SK-N-SH treated with all-trans-retinoic acid at 6 μM for 48 hours (cell line): ENCODE data around the gene TOMM20.

ENCODE experiments used
- ATAC-seq: fragments of 200-7000 bp; cut with Tn5 transposase; 3 replicates; pipeline ENCODE4 v1.9.1; 2020; ENCODE audit warnings: mild to moderate bottlenecking, moderate library complexity
- BACH2 ChIP-seq: fragments of 250-450 bp; sonication (Bioruptor Pico); IDR thresholded peaks from 2 replicates; pipeline ENCODE4 v1.9.0; 2021; ENCODE audit warnings: mild to moderate bottlenecking, borderline replicate concordance
- CREB5 ChIP-seq: fragments of 250-450 bp; sonication (Bioruptor Pico); IDR thresholded peaks from 2 replicates; pipeline ENCODE4 v1.5.1; 2020; ENCODE audit warnings: low read depth, mild to moderate bottlenecking, moderate library complexity
- CSDC2 ChIP-seq: fragments of 250-450 bp; sonication (Bioruptor Pico); IDR thresholded peaks from 2 replicates; pipeline ENCODE4 v1.5.0; 2020; ENCODE audit warnings: mild to moderate bottlenecking, moderate library complexity
- ESRRG ChIP-seq: fragments of 250-450 bp; sonication (Bioruptor Pico); IDR thresholded peaks from 2 replicates; pipeline ENCODE4 v1.6.1; 2021; ENCODE audit warnings: mild to moderate bottlenecking
- GLIS3 ChIP-seq: fragments of 250-450 bp; sonication (Bioruptor Pico); IDR thresholded peaks from 2 replicates; pipeline ENCODE4 v1.5.0; 2020; ENCODE audit warnings: mild to moderate bottlenecking, moderate library complexity
- ISL1 ChIP-seq: fragments of 250-450 bp; sonication (Bioruptor Pico); IDR thresholded peaks from 2 replicates; pipeline ENCODE4 v2.1.2; 2022; ENCODE audit warnings: mild to moderate bottlenecking, moderate library complexity
- OSR1 ChIP-seq: fragments of 250-450 bp; sonication (Bioruptor Pico); IDR thresholded peaks from 2 replicates; pipeline ENCODE4 v1.8.0; 2022; ENCODE audit warnings: moderate library complexity, mild to moderate bottlenecking, inconsistent platforms
- PPARA ChIP-seq: fragments of 250-450 bp; sonication (Bioruptor Pico); IDR thresholded peaks from 2 replicates; pipeline ENCODE4 v1.5.0; 2020; ENCODE audit warnings: mild to moderate bottlenecking, borderline replicate concordance
- RARB ChIP-seq: fragments of 250-450 bp; sonication (Bioruptor Pico); IDR thresholded peaks from 2 replicates; pipeline ENCODE4 v1.8.0; 2021; ENCODE audit warnings: mild to moderate bottlenecking, moderate library complexity
- TCF4 ChIP-seq: fragments of 250-450 bp; sonication (Bioruptor Pico); IDR thresholded peaks from 2 replicates; pipeline ENCODE4 v1.8.0; 2021; ENCODE audit warnings: mild to moderate bottlenecking, moderate library complexity, borderline replicate concordance
- TOX ChIP-seq: fragments of 250-450 bp; sonication (Bioruptor Pico); IDR thresholded peaks from 2 replicates; pipeline ENCODE4 v1.8.0; 2021; ENCODE audit warnings: mild to moderate bottlenecking, moderate library complexity, borderline replicate concordance
- ZC3H10 ChIP-seq: fragments of 250-450 bp; sonication (Bioruptor Pico); IDR thresholded peaks from 2 replicates; pipeline ENCODE4 v1.5.1; 2021; ENCODE audit warnings: mild to moderate bottlenecking, moderate library complexity
- ZFP3 ChIP-seq: fragments of 250-450 bp; sonication (Bioruptor Pico); IDR thresholded peaks from 2 replicates; pipeline ENCODE4 v1.5.0; 2020; ENCODE audit warnings: mild to moderate bottlenecking, moderate library complexity
- ZNF565 ChIP-seq: fragments of 450-650 bp; formaldehyde crosslinking; conservative IDR thresholded peaks from 2 replicates; pipeline ENCODE4 v1.5.0; 2020; ENCODE audit warnings: low read depth, mild to moderate bottlenecking, moderate library complexity
- ZNF70 ChIP-seq: fragments of 450-650 bp; formaldehyde crosslinking; IDR thresholded peaks from 2 replicates; pipeline ENCODE4 v1.5.0; 2020; ENCODE audit warnings: mild to moderate bottlenecking, moderate library complexity
- ZNF8 ChIP-seq: fragments of 450-650 bp; formaldehyde crosslinking; IDR thresholded peaks from 2 replicates; pipeline ENCODE4 v1.5.0; 2020; ENCODE audit warnings: mild to moderate bottlenecking, moderate library complexity
- TF ChIP-seq, protein P1 (sequence below): fragments of 250-450 bp; sonication (Bioruptor Pico); IDR thresholded peaks from 2 replicates; pipeline ENCODE4 v1.8.0; 2020; ENCODE audit warnings: mild to moderate bottlenecking, moderate library complexity, borderline replicate concordance
- TF ChIP-seq, protein P2 (sequence below): fragments of 250-450 bp; sonication (Bioruptor Pico); IDR thresholded peaks from 2 replicates; pipeline ENCODE4 v1.8.0; 2021; ENCODE audit warnings: low read depth, mild to moderate bottlenecking, moderate library complexity, borderline replicate concordance
- TF ChIP-seq, protein P3 (sequence below): fragments of 250-450 bp; sonication (Bioruptor Pico); IDR thresholded peaks from 2 replicates; pipeline ENCODE4 v1.5.1; 2021; ENCODE audit warnings: mild to moderate bottlenecking, moderate library complexity
- TF ChIP-seq, protein P4 (sequence below): fragments of 250-450 bp; sonication (Bioruptor Pico); IDR thresholded peaks from 2 replicates; pipeline ENCODE4 v1.5.0; 2020; ENCODE audit warnings: mild to moderate bottlenecking, moderate library complexity

TOMM20 gene

GRCh38 chr1:235131961-235132360, 3.3 kb upstream of the TOMM20 start:
- ATAC-seq = no peak
- TF ChIP-seq, protein P1, sequence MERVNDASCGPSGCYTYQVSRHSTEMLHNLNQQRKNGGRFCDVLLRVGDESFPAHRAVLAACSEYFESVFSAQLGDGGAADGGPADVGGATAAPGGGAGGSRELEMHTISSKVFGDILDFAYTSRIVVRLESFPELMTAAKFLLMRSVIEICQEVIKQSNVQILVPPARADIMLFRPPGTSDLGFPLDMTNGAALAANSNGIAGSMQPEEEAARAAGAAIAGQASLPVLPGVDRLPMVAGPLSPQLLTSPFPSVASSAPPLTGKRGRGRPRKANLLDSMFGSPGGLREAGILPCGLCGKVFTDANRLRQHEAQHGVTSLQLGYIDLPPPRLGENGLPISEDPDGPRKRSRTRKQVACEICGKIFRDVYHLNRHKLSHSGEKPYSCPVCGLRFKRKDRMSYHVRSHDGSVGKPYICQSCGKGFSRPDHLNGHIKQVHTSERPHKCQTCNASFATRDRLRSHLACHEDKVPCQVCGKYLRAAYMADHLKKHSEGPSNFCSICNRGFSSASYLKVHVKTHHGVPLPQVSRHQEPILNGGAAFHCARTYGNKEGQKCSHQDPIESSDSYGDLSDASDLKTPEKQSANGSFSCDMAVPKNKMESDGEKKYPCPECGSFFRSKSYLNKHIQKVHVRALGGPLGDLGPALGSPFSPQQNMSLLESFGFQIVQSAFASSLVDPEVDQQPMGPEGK (CRISPR knock-in tag) = no peak
- TF ChIP-seq ZNF565 (CRISPR knock-in tag) = no peak
- TF ChIP-seq, protein P2, sequence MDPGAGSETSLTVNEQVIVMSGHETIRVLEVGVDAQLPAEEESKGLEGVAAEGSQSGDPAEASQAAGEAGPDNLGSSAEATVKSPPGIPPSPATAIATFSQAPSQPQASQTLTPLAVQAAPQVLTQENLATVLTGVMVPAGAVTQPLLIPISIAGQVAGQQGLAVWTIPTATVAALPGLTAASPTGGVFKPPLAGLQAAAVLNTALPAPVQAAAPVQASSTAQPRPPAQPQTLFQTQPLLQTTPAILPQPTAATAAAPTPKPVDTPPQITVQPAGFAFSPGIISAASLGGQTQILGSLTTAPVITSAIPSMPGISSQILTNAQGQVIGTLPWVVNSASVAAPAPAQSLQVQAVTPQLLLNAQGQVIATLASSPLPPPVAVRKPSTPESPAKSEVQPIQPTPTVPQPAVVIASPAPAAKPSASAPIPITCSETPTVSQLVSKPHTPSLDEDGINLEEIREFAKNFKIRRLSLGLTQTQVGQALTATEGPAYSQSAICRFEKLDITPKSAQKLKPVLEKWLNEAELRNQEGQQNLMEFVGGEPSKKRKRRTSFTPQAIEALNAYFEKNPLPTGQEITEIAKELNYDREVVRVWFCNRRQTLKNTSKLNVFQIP (CRISPR knock-in tag) = no peak
- no peak for TF ChIP-seq ESRRG (CRISPR knock-in tag)
- TF ChIP-seq PPARA (CRISPR knock-in tag) = no peak
- TF ChIP-seq ISL1 = no peak
- TF ChIP-seq GLIS3 (CRISPR knock-in tag) = no peak
- TF ChIP-seq TOX (CRISPR knock-in tag) = no peak
- TF ChIP-seq, all 23 proteins: peak for 0

GRCh38 chr1:235130766-235131270, 2.2 kb upstream of the TOMM20 start:
- TF ChIP-seq ZC3H10 (CRISPR knock-in tag) (no peak), OSR1 (CRISPR knock-in tag) (no peak), GLIS3 (CRISPR knock-in tag) (no peak), BACH2 (CRISPR knock-in tag) (no peak), ISL1 (no peak), ZNF70 (no peak), RARB (CRISPR knock-in tag) (no peak), ZFP3 (no peak), CREB5 (no peak)
- TF ChIP-seq, protein P3, sequence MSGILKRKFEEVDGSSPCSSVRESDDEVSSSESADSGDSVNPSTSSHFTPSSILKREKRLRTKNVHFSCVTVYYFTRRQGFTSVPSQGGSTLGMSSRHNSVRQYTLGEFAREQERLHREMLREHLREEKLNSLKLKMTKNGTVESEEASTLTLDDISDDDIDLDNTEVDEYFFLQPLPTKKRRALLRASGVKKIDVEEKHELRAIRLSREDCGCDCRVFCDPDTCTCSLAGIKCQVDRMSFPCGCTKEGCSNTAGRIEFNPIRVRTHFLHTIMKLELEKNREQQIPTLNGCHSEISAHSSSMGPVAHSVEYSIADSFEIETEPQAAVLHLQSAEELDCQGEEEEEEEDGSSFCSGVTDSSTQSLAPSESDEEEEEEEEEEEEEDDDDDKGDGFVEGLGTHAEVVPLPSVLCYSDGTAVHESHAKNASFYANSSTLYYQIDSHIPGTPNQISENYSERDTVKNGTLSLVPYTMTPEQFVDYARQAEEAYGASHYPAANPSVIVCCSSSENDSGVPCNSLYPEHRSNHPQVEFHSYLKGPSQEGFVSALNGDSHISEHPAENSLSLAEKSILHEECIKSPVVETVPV (CRISPR knock-in tag) = no peak
- TF ChIP-seq, protein P4, sequence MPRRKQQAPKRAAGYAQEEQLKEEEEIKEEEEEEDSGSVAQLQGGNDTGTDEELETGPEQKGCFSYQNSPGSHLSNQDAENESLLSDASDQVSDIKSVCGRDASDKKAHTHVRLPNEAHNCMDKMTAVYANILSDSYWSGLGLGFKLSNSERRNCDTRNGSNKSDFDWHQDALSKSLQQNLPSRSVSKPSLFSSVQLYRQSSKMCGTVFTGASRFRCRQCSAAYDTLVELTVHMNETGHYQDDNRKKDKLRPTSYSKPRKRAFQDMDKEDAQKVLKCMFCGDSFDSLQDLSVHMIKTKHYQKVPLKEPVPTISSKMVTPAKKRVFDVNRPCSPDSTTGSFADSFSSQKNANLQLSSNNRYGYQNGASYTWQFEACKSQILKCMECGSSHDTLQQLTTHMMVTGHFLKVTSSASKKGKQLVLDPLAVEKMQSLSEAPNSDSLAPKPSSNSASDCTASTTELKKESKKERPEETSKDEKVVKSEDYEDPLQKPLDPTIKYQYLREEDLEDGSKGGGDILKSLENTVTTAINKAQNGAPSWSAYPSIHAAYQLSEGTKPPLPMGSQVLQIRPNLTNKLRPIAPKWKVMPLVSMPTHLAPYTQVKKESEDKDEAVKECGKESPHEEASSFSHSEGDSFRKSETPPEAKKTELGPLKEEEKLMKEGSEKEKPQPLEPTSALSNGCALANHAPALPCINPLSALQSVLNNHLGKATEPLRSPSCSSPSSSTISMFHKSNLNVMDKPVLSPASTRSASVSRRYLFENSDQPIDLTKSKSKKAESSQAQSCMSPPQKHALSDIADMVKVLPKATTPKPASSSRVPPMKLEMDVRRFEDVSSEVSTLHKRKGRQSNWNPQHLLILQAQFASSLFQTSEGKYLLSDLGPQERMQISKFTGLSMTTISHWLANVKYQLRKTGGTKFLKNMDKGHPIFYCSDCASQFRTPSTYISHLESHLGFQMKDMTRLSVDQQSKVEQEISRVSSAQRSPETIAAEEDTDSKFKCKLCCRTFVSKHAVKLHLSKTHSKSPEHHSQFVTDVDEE = no peak
- TF ChIP-seq, protein P1 (CRISPR knock-in tag) = no peak
- no peak for ATAC-seq

DNA sequence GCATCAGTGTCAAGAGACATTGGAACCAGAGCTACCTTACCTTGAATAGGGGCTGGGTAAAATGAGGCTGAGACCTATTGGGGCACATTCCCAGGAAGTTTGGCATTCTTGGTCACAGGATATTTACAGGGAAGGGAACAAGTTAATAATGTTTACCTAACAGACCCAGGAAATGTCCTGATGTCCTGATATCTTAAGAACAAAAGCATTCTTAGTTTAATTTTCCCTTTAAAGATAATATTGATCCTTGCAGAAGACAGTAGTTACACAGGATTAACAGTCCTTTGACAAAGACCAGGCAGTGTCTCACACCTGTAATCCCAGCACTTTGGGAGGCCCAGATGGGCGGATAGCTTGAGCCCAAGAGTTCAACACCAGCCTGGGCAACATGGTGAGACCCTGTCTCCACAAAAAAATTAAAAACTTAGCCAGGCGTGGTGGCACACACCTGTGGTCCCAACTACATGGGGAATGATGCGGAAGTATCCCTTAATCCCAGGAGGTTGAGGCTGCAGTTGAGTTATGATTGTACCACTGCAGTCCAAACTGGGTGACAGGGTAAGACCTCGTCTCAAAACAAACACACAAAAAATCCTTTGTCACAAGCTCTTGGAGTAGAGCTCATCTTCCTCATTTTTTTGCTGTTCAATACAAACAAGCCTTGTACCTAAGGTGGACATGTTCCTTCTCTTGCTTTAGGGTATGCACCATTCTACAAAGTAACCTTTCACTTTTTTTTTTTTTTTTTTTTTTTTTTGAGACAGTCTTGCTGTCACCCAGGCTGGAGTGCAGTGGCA, 1.3 kb upstream of the TOMM20 start:
- no peak for ATAC-seq
- TF ChIP-seq ZNF70 = no peak
- no peak for TF ChIP-seq PPARA (CRISPR knock-in tag)
- TF ChIP-seq, protein P2 (CRISPR knock-in tag) = no peak
- TF ChIP-seq ZC3H10 (CRISPR knock-in tag) = no peak
- TF ChIP-seq TCF4 (CRISPR knock-in tag) = no peak
- no peak for TF ChIP-seq ISL1
- TF ChIP-seq, protein P4 = no peak
- no peak for TF ChIP-seq CSDC2
- no peak for TF ChIP-seq ZNF8
